Cardiac fibroblast (primary cell): ENCODE results near the gene CDH22.

ENCODE experiments used
- DNase-seq, 2 donors: peaks; one replicate each; pipeline versions ENCODE4 v3.0.0 to v3.0.0-alpha.2; 2010; ENCODE audit warnings: low read depth in 2 of 2
- H3K4me3 ChIP-seq, 2 donors: replicated peaks in 1 of 2; 1 replicate in 1 of 2; 2 replicates in 1 of 2; pipeline ENCODE4 v1.5.1; 2011; ENCODE audit warnings: low read depth in 2 of 2, low read length in 2 of 2, mild to moderate bottlenecking in 2 of 2, moderate library complexity in 1 of 2
- TF ChIP-seq, protein P1 (sequence below): IDR thresholded peaks from one replicate; pipeline ENCODE4 v1.5.1; 2011; ENCODE audit warnings: low read depth, mild to moderate bottlenecking, low read length, inconsistent platforms

The CDH22 gene

DNA sequence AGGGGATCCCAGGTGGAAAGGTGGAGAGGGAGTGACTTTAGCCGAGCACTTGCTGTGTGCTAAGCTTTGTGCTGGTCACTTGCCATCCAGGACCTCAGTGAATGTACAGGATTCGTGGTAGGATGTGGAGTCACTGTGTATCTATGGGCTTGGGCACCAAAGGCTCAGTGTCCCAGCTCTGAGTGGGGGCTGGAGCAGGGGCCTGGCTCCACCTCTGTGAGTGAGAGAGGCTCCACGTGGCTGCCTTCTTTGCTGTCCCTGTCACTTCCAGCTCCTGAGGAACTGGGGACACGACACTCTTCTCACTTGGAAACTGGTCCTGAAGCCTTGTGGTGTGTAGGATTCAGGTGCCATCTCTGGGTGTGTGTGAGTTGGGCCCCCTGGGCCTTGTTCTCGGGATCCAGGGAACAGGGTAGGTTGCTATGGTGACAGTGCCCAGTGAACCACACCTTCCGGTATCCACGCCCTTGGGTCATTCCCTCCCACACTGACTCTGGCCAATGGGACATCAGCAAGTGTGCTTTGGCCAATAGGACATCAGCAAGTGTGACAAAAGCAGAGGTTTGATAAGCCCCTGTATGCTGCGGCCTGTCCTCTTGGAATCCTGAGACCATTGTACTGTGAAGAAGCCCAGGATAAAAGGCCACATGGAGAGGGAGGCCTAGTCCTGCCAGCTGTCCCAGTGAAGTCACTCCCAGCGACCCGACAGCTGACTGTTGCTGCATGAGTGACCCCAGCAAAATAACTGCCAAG, 87.7 kb downstream of the CDH22 start:
- no peak overlapping the region for H3K4me3 ChIP-seq
- no peak for DNase-seq
- TF ChIP-seq, protein P1, sequence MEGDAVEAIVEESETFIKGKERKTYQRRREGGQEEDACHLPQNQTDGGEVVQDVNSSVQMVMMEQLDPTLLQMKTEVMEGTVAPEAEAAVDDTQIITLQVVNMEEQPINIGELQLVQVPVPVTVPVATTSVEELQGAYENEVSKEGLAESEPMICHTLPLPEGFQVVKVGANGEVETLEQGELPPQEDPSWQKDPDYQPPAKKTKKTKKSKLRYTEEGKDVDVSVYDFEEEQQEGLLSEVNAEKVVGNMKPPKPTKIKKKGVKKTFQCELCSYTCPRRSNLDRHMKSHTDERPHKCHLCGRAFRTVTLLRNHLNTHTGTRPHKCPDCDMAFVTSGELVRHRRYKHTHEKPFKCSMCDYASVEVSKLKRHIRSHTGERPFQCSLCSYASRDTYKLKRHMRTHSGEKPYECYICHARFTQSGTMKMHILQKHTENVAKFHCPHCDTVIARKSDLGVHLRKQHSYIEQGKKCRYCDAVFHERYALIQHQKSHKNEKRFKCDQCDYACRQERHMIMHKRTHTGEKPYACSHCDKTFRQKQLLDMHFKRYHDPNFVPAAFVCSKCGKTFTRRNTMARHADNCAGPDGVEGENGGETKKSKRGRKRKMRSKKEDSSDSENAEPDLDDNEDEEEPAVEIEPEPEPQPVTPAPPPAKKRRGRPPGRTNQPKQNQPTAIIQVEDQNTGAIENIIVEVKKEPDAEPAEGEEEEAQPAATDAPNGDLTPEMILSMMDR: no peak

DNA sequence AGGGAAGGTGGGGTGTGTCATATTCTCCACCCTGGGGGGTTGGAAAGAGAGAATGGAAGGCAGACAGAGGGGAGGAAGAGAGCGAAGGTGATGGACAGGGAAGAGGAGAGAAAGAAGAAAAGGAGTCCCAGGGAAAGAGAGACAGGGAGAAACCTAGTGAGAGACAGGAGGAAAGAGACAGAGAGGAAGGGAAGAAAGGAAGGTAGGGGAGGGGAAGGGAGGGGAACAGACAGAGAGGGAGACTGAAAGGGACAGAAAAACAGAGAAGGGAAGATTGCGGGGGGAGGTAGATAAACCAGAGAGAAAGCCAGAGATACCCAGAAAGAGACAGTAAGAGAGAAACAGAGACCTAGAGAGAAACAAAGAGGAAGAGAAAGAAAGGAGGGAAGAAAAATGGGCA, 88.4 kb downstream of the CDH22 start:
- no peak for DNase-seq
- TF ChIP-seq, protein P1: no peak
- no peak overlapping the region for H3K4me3 ChIP-seq

DNA sequence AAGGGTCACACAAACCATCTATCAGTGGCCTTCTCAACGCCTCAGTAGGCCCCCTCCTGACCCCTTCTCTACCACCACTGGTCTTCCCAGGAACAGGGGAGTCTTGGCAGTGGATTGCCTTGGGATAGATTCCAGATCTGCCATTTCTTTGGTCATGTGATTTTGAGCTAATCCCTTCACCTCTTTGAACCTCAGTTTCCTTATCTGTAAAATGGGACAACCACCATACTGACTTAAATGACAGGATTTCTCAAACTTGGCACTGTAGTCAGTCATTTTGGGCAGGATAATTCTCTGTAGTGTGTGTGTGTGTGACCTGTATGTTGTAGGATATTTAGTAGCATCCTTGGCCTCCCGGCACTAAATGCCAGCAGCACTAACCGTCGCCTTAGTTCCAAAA, 89.1 kb downstream of the CDH22 start:
- H3K4me3 ChIP-seq: no peak overlapping the region
- no peak for DNase-seq
- TF ChIP-seq, protein P1: no peak

DNA sequence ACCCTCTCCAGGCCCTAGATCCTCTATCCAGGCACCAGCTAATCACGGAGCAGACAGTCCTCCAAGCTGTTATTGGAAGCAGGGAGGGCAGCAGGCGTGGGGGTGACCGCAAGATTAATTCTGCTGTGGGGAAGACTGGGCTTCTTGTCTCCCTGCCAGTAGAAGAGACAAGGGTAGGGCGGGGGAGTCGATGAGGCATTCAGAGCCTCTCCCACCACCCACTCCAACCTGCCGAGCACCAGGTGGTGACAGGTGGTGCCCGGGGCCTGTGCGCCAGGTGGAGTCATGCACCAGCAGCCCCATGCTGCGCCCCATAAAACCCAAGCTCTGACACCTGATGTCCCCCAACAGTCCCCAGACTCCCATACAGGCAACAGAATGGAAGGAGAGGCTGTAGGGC, 89.6 kb downstream of the CDH22 start:
- TF ChIP-seq, protein P1: no peak
- H3K4me3 ChIP-seq: no peak overlapping the region
- no peak for DNase-seq

DNA sequence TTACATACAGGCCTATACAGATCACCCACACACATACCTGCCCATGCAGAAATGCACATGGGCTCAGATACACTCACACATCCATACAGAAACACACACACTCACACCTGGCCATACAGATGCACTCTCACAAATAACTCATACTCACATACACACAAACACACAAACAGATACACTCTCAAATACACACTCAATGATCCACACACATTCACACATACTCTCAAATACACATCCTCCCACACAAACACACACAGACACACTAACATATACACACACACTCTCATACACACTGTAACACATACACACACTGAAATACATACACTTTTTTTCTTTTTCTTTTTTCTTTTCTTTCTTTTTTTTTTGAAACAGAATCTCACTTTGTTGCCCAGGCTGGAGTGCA, 90.7 kb downstream of the CDH22 start:
- DNase-seq: no peak
- no peak overlapping the region for H3K4me3 ChIP-seq
- TF ChIP-seq, protein P1: no peak

DNA sequence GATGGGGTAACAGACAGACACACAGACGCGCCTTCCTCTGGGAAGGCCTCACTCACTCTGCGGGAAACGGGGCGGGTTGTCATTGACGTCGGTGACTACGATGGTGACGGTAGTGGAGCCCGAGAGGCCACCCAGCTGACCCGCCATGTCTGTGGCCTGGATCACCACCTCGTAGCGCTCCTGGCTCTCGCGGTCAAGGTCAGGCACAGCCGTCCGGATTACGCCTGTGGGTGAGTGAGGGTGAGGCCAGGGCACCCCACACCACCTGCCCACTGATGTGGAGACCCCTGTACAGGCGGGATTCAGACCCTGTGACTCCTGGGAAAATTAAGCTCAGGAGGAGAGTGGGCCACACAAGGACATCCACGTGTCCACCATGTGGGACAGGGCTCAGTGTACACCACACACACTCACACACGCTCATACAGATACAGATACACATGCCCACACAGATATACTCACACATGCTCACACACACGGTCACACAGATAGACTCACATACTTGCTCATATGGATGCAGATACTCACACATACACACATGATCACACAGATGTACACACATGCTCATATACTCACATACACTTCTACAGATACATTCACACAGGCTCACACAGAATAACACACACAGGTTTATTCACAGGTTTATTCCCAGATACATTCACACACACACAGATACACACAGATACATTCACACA, 91.4 kb downstream of the CDH22 start:
- no peak for DNase-seq
- H3K4me3 ChIP-seq: no peak overlapping the region
- TF ChIP-seq, protein P1: no peak
